ENCODE data around the gene TCAP.

TCAP gene

GRCh38 chr17:39640591-39641031 lies 24.5 kb upstream of the TCAP start:
- no peak overlapping the region for H3K9ac ChIP-seq (ENCODE audit: low read depth, low read length)
- H3K36me3 ChIP-seq (ENCODE audit: control insufficient read depth, insufficient read depth, low read length) = no peaks in the 10 kb centered on the region
- H3K4me1 ChIP-seq (ENCODE audit: control insufficient read depth, insufficient read depth, low read length) = peaks cover 42% of the 10 kb centered on the region

DNA sequence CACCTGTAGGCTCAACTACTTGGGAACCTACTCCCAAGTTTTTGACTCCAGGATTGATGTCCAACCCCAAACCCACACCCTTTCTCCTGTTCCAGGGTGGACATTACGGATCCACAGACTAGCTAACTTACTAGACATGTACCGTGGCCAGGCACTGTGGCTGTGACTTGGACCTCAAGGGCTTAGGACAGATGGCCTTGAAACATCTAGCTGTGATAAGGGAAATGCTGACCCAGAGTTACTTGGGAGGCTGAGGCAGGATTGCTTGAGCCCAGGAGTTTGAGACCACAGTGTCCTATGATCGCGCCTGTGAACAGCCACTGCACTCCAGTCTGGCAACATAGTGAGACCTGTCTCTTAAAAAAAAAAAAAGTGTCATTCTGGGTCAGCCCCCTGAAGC lies 24.1 kb upstream of the TCAP start:
- Histone ChIP-seq H3K27ac (ENCODE audit: low read depth, low read length) (no peak overlapping the region), H3K9ac (ENCODE audit: low read depth, low read length) (no peak overlapping the region), H3K4me3 (ENCODE audit: low read depth, low read length) (no peak overlapping the region), H3K9me3 (ENCODE audit: control insufficient read depth, insufficient read depth, low read length) (no peaks in the 10 kb centered on the region), H3K27me3 (ENCODE audit: control insufficient read depth, insufficient read depth, low read length) (no peaks in the 10 kb centered on the region), H3K4me1 (ENCODE audit: control insufficient read depth, insufficient read depth, low read length) (peaks cover 37% of the 10 kb centered on the region), H3K36me3 (ENCODE audit: control insufficient read depth, insufficient read depth, low read length) (no peaks in the 10 kb centered on the region)

More at GRCh38 chr17:39640591-39641031, 24.5 kb upstream of the TCAP start:
- Histone ChIP-seq H3K27ac (ENCODE audit: low read depth, low read length) (no peak overlapping the region), H3K4me3 (ENCODE audit: low read depth, low read length) (no peak overlapping the region), H3K9me3 (ENCODE audit: control insufficient read depth, insufficient read depth, low read length) (no peaks in the 10 kb centered on the region), H3K27me3 (ENCODE audit: control insufficient read depth, insufficient read depth, low read length) (no peaks in the 10 kb centered on the region)

DNA sequence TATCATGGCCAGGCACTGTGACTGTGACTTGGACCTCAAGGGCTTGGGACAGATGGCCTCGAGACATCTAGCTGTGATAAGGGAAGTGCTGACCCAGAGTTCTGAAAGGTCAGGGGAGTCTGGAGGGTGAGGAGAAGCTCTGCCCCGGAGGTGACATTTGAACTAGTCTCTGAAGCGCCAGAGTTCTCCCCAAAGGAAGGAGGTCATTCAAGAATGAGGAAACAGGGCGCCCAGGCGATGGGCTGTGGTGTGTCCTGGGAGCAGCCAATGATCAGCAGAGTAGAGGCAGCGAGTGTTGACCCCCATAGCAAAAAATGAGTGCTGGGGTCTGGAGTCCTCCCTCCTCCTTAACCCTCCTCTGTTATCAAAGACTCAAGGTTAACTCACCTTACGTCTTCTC lies 23.3 kb upstream of the TCAP start:
- H3K27ac ChIP-seq (ENCODE audit: low read depth, low read length) = no peak overlapping the region
- H3K9me3 ChIP-seq (ENCODE audit: control insufficient read depth, insufficient read depth, low read length) = no peaks in the 10 kb centered on the region
- no peaks in the 10 kb centered on the region for H3K36me3 ChIP-seq (ENCODE audit: control insufficient read depth, insufficient read depth, low read length)
- H3K9ac ChIP-seq (ENCODE audit: low read depth, low read length) = no peak overlapping the region
- H3K27me3 ChIP-seq (ENCODE audit: control insufficient read depth, insufficient read depth, low read length) = no peaks in the 10 kb centered on the region
- peaks cover 30% of the 10 kb centered on the region for H3K4me1 ChIP-seq (ENCODE audit: control insufficient read depth, insufficient read depth, low read length)
- no peak overlapping the region for H3K4me3 ChIP-seq (ENCODE audit: low read depth, low read length)

DNA sequence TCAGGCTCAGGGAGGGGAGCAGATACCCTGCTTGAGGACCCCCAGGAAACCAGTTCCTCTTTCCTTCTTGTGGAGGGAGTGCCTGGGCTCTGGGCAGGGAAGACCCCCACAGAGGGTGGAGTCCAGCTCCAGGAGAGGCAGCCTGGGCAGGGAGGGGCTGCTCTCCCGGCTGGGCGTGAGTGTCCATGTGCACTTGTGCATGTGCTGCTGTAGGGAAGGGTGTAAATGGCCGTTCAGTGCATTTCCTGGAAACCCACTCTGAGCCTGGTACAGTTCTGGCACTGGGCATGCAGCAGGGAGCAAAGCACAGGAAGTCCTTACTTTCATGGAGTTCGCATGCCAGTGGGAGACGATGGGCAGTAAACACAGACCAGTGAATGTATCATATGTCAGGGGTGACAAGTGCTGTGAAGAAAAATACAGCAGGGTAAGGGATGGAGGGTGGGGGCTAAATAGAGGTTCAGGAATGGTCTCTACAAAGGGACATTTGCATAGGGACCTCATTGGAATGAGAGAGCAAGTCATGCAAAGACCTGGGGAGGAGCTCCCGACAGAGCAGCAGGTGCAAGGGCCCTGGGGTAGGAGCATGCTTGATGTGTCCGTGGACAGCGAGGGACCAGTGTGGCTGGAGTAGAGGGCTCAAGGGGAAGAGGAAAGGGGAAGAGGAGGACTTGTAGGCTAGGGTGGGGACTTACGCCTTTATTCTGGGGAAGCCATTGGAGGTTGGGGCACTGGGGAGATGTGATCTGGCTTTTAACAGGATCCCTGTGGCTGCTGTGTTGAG lies 22.7 kb upstream of the TCAP start:
- peaks cover 30% of the 10 kb centered on the region for H3K4me1 ChIP-seq (ENCODE audit: control insufficient read depth, insufficient read depth, low read length)

DNA sequence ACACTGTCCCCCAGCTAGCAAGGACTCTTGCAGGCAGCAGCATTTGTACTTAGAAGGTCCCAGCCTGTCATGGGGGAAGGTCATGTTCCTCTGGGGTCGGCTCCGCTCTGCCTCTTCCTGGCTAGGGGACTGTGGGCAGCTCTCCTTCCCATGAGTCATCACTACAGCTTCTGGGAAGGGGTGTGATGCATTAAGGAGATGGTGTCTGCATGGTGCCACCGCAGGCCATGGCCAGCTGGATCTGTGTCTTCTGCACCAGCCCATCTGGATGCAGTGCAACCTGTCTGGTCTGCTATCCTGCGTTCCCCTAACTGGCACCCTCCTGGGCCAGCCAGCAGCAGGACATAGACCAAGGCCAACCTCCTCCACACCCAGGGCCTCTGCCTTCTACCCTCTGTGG lies 21.9 kb upstream of the TCAP start:
- H3K27ac ChIP-seq (ENCODE audit: low read depth, low read length) = no peak overlapping the region
- no peak overlapping the region for H3K4me3 ChIP-seq (ENCODE audit: low read depth, low read length)
- H3K9me3 ChIP-seq (ENCODE audit: control insufficient read depth, insufficient read depth, low read length) = no peaks in the 10 kb centered on the region
- no peaks in the 10 kb centered on the region for H3K27me3 ChIP-seq (ENCODE audit: control insufficient read depth, insufficient read depth, low read length)
- H3K4me1 ChIP-seq (ENCODE audit: control insufficient read depth, insufficient read depth, low read length) = peaks cover 22% of the 10 kb centered on the region
- H3K9ac ChIP-seq (ENCODE audit: low read depth, low read length) = no peak overlapping the region
- H3K36me3 ChIP-seq (ENCODE audit: control insufficient read depth, insufficient read depth, low read length) = no peaks in the 10 kb centered on the region

More for the DNA sequence above, 22.7 kb upstream of the TCAP start:
- Histone ChIP-seq H3K9ac (ENCODE audit: low read depth, low read length) (no peak overlapping the region), H3K27me3 (ENCODE audit: control insufficient read depth, insufficient read depth, low read length) (no peaks in the 10 kb centered on the region), H3K4me3 (ENCODE audit: low read depth, low read length) (no peak overlapping the region), H3K9me3 (ENCODE audit: control insufficient read depth, insufficient read depth, low read length) (no peaks in the 10 kb centered on the region), H3K27ac (ENCODE audit: low read depth, low read length) (no peak overlapping the region), H3K36me3 (ENCODE audit: control insufficient read depth, insufficient read depth, low read length) (no peaks in the 10 kb centered on the region)

GRCh38 chr17:39647256-39647655 lies 17.9 kb upstream of the TCAP start:
- Histone ChIP-seq H3K27me3 (ENCODE audit: control insufficient read depth, insufficient read depth, low read length) (no peaks in the 10 kb centered on the region), H3K36me3 (ENCODE audit: control insufficient read depth, insufficient read depth, low read length) (no peaks in the 10 kb centered on the region), H3K4me1 (ENCODE audit: control insufficient read depth, insufficient read depth, low read length) (peaks cover 14% of the 10 kb centered on the region), H3K27ac (ENCODE audit: low read depth, low read length) (no peak overlapping the region), H3K4me3 (ENCODE audit: low read depth, low read length) (no peak overlapping the region), H3K9ac (ENCODE audit: low read depth, low read length) (no peak overlapping the region), H3K9me3 (ENCODE audit: control insufficient read depth, insufficient read depth, low read length) (no peaks in the 10 kb centered on the region)

DNA sequence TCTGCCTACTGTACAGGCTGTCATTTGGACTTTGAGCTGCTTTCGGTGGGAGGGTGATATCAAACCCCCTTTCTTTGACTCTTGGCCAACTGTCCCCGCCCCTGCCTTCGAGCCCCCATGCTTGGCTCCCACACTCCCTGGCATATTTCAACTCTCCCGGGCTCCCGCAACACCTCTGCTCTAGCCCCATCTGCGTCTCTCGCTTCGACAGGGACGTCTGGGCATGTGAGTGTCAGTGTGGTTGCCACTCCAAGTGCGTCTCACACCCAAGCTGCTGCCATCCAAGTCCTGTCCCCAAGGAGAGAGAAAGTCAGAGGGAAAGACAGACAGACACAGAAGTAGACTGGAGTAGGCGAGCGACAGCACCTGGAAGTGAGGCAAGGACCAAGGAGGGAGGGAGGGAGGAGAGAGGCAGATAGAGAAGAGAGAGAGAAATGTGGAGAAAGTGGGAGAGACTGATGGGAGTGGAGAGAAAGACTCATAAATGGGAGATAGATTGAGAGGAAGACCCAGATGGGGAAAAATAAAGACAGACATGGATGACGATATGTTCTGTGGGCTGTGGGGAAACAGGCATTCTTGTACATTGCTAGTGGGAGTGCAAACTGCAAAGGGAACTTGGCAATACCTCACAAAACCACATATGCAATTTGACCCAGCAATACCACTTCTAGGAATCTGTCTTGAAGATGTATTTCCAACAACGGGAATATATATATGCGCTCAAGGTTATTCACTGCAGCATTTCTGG lies 16.4 kb upstream of the TCAP start:
- no peaks in the 10 kb centered on the region for H3K36me3 ChIP-seq (ENCODE audit: control insufficient read depth, insufficient read depth, low read length)
- H3K4me1 ChIP-seq (ENCODE audit: control insufficient read depth, insufficient read depth, low read length) = peaks cover 29% of the 10 kb centered on the region
- H3K4me3 ChIP-seq (ENCODE audit: low read depth, low read length) = no peak overlapping the region
- no peaks in the 10 kb centered on the region for H3K9me3 ChIP-seq (ENCODE audit: control insufficient read depth, insufficient read depth, low read length)
- H3K9ac ChIP-seq (ENCODE audit: low read depth, low read length) = no peak overlapping the region
- no peaks in the 10 kb centered on the region for H3K27me3 ChIP-seq (ENCODE audit: control insufficient read depth, insufficient read depth, low read length)
- no peak overlapping the region for H3K27ac ChIP-seq (ENCODE audit: low read depth, low read length)

DNA sequence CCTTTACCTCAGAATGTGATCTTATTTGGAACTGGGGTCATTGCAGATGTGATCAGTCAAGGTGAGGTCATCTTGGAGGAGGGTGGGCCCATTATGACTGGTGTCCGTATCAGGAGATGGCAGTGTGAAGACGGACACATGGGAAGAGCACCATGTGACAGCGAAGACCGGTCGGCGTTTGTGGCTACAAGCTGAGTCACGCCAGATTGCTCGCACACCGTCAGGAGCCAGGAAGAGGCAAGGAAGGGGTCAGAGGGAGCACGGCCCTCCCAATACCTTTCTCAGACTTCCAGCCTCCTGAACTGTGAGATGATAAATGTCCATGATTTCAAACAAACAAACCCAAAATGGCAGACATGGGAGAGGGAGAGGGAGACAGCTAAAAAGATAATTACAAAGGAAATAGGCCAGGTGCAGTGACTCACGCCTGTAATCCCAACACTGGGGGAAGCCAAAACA lies 15.0 kb upstream of the TCAP start:
- no peak overlapping the region for H3K9ac ChIP-seq (ENCODE audit: low read depth, low read length)
- H3K4me1 ChIP-seq (ENCODE audit: control insufficient read depth, insufficient read depth, low read length) = peaks cover 23% of the 10 kb centered on the region
- H3K9me3 ChIP-seq (ENCODE audit: control insufficient read depth, insufficient read depth, low read length) = no peaks in the 10 kb centered on the region
- H3K27me3 ChIP-seq (ENCODE audit: control insufficient read depth, insufficient read depth, low read length) = no peaks in the 10 kb centered on the region
- H3K36me3 ChIP-seq (ENCODE audit: control insufficient read depth, insufficient read depth, low read length) = no peaks in the 10 kb centered on the region
- no peak overlapping the region for H3K27ac ChIP-seq (ENCODE audit: low read depth, low read length)
- no peak overlapping the region for H3K4me3 ChIP-seq (ENCODE audit: low read depth, low read length)

DNA sequence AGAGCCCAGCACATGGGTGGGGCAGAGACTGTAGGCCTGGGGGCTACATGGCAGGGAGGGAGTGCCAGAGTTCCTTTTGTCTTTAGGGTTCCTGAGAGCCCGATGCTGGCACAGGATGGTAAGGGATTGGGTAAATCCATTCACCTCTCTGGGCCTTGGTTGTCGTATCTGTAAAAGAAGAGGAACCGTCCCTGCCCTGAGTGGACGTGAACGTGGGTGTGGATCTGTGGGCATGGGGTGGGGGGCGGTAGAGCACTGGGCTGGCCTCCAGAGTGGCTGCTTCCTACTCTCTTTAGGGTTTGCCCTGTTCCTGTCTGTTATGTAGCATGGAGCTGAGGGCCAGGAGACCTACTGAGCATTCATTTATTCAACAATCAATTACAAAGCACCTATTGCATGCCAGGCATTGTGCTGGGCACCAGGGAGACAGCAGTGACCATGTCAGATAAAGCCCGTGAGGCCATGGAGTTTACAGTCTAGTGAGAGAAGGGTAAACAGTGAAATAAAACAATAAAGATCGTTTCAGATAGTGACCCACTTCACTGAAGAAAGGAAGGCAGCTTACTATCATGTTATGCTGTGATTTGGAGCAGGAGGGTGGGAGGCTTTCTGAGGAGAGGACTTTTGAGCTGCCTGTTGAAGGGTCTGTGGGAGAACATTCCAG lies 13.1 kb upstream of the TCAP start:
- Histone ChIP-seq H3K9ac (ENCODE audit: low read depth, low read length) (no peak overlapping the region), H3K36me3 (ENCODE audit: control insufficient read depth, insufficient read depth, low read length) (no peaks in the 10 kb centered on the region), H3K4me1 (ENCODE audit: control insufficient read depth, insufficient read depth, low read length) (peaks cover 19% of the 10 kb centered on the region), H3K9me3 (ENCODE audit: control insufficient read depth, insufficient read depth, low read length) (no peaks in the 10 kb centered on the region), H3K27ac (ENCODE audit: low read depth, low read length) (peak overlapping the region; percentile 78), H3K27me3 (ENCODE audit: control insufficient read depth, insufficient read depth, low read length) (no peaks in the 10 kb centered on the region), H3K4me3 (ENCODE audit: low read depth, low read length) (no peak overlapping the region)

- no peak overlapping the region for H3K4me3 ChIP-seq (ENCODE audit: low read depth, low read length)
- H3K9me3 ChIP-seq (ENCODE audit: control insufficient read depth, insufficient read depth, low read length) = no peaks in the 10 kb centered on the region
- peak overlapping the region; percentile 78 for H3K27ac ChIP-seq (ENCODE audit: low read depth, low read length)
- peaks cover 19% of the 10 kb centered on the region for H3K4me1 ChIP-seq (ENCODE audit: control insufficient read depth, insufficient read depth, low read length)
- H3K36me3 ChIP-seq (ENCODE audit: control insufficient read depth, insufficient read depth, low read length) = no peaks in the 10 kb centered on the region
- no peak overlapping the region for H3K9ac ChIP-seq (ENCODE audit: low read depth, low read length)
- H3K27me3 ChIP-seq (ENCODE audit: control insufficient read depth, insufficient read depth, low read length) = no peaks in the 10 kb centered on the region
These were observed 12.4 kb upstream of the TCAP start for GRCh38 chr17:39652587-39653315.
